Motor neuron (in vitro differentiated cells): ENCODE measurements around the gene PTAR1. TPM values are rescaled to one million over a fixed set of nuclear protein-coding genes. Genes with fewer than 3 reads are reported as not detected.
"Not testable (repeated sequence)": the region's sequence is repeated elsewhere in the genome, so short reads cannot be mapped to it uniquely, and the experiment has no call there.

Experiments
- ATAC-seq, 8 experiments: fragments of 200-7000 bp; cut with Tn5 transposase; replicated peaks in 6 of 8; 2 replicates each; pipeline ENCODE4 v1.8.0; 2021; ENCODE audit warnings: mild to moderate bottlenecking in 8 of 8, moderate library complexity in 8 of 8
- H3K27ac ChIP-seq, 2 donors: fragments of 250-450 bp; sonication (Bioruptor Pico); 2 replicates each; pipeline ENCODE4 v1.9.0; 2021; ENCODE audit warnings: antibody characterized with exemption in 2 of 2, mild to moderate bottlenecking in 2 of 2, moderate library complexity in 1 of 2
- H3K4me1 ChIP-seq, 2 donors: fragments of 250-450 bp; sonication (Bioruptor Pico); replicated peaks in 1 of 2; 2 replicates each; pipeline ENCODE4 v1.6.1; 2021; ENCODE audit warnings: antibody characterized with exemption in 2 of 2, mild to moderate bottlenecking in 2 of 2, moderate library complexity in 1 of 2
- H3K4me3 ChIP-seq, 5 donors: fragments of 250-450 bp; sonication (Bioruptor Pico); 2 replicates each; pipeline ENCODE4 v1.9.0; 2021; ENCODE audit warnings: antibody characterized with exemption in 5 of 5, mild to moderate bottlenecking in 5 of 5, moderate library complexity in 4 of 5
- WGBS, 10 experiments: fragments of 450-650 bp; shearing (Covaris generic); methylation state at CpG; one replicate each; pipeline ENCODE4 v1.0.0; 2022; 5-methylcytosine and 5-hydroxymethylcytosine counted together
- in situ Hi-C, 9 experiments: fragments of 400-800 bp; cut with MboI; loops; one replicate each; pipeline ENCODE4 v1.15.0; 2021; ENCODE audit warnings: low sequenced_read_pairs in 9 of 9, low pct_unique_long_range_greater_than_20kb in 2 of 9; ENCODE audit not compliant: unreplicated experiment in 9 of 9
- total RNA-seq, 8 experiments: library from RNA; unstranded; fragments of 300-600 nt; gene quantifications; 2 replicates each; pipeline versions ENCODE4 v1.2.3 to v1.2.4, GENCODE V29; 2022

PTAR1 gene
- total RNA-seq: 10 to 100 TPM; 42.1 to 98.3 (median 53.4) TPM

- H3K4me1 ChIP-seq: peaks cover 13 to 18% of the 10 kb centered on the region in 2 donors
- 0 to 7% (median 0%) methylated on average over 1 to 28 of the region's 98 CpGs; no CpG with 5 or more reads in 1 of the 10 experiments for WGBS, 10 experiments
- peak; percentile 85 to 94 (median 92) for ATAC-seq
- in situ Hi-C loops: no loop called here
- peak within 1 kb of the TSS; percentile 64 to 77 (median 74) for H3K4me3 ChIP-seq
- peak within 1 kb of the TSS; percentile 86 to 96 for H3K27ac ChIP-seq
These were observed at the start of gene PTAR1 for GRCh38 chr9:69759421-69760277. TSS of gene PTAR1 (minus strand) at chr9:69760011. CDS start at chr9:69759938, 73 bp downstream.

GRCh38 chr9:69809304-69809863 is 49.6 kb upstream of the PTAR1 start:
- ATAC-seq: peak in 3 of 8 experiments; percentile 14 to 46 (median 46)
- in situ Hi-C loops: no loop called here
- H3K4me1 ChIP-seq: no peaks in the 10 kb centered on the region
- no peak overlapping the region for H3K4me3 ChIP-seq
- 27 to 93% (median 70%) methylated on average over 1 to 7 of the region's 8 CpGs for WGBS, 10 experiments
- no peak overlapping the region for H3K27ac ChIP-seq

GRCh38 chr9:69806627-69807026 is 46.8 kb upstream of the PTAR1 start:
- Histone ChIP-seq H3K4me1 (no peaks in the 10 kb centered on the region), H3K4me3 (no peak overlapping the region), H3K27ac (no peak overlapping the region)
- in situ Hi-C loops: no loop called here
- 40 to 95% (median 76%) methylated on average over 1 to 5 of the region's 6 CpGs; no CpG with 5 or more reads in 2 of the 10 experiments for WGBS, 10 experiments
- ATAC-seq: peak in 3 of 8 experiments; percentile 36 to 72 (median 40)

GRCh38 chr9:69805962-69806515 is 46.2 kb upstream of the PTAR1 start:
- WGBS, 10 experiments: 60 to 96% (median 80%) methylated on average over 1 to 3 of the region's 3 CpGs; no CpG with 5 or more reads in 2 of the 10 experiments
- in situ Hi-C loops: no loop called here
- Histone ChIP-seq H3K4me1 (no peaks in the 10 kb centered on the region), H3K4me3 (no peak overlapping the region), H3K27ac (no peak overlapping the region)
- ATAC-seq: peak in 5 of 8 experiments; percentile 17 to 76 (median 67)

- no peak for ATAC-seq
These were observed 42.2 kb upstream of the PTAR1 start for GRCh38 chr9:69801989-69802388.

GRCh38 chr9:69800027-69800426 is 40.2 kb upstream of the PTAR1 start:
- H3K4me1 ChIP-seq, in situ Hi-C loops, H3K4me3 ChIP-seq, ATAC-seq, H3K27ac ChIP-seq: not testable (repeated sequence)
- 0 to 80% (median 47%) methylated on average over 1 to 4 of the region's 5 CpGs; no CpG with 5 or more reads in 1 of the 10 experiments for WGBS, 10 experiments

More at GRCh38 chr9:69801989-69802388, 42.2 kb upstream of the PTAR1 start:
- Histone ChIP-seq H3K4me1 (peaks cover 0 to 3% of the 10 kb centered on the region in 2 donors), H3K27ac (no peak overlapping the region), H3K4me3 (no peak overlapping the region)
- in situ Hi-C loops: no loop called here
- WGBS, 10 experiments: 86 to 100% (median 100%) methylated on average over 1 to 2 of the region's 2 CpGs; no CpG with 5 or more reads in 1 of the 10 experiments

GRCh38 chr9:69799521-69799920 is 39.7 kb upstream of the PTAR1 start:
- 0 to 96% (median 92%) methylated on average over 1 to 9 of the region's 18 CpGs; no CpG with 5 or more reads in 3 of the 10 experiments for WGBS, 10 experiments
- ATAC-seq, in situ Hi-C loops: not testable (repeated sequence)

GRCh38 chr9:69798744-69799143 is 38.9 kb upstream of the PTAR1 start:
- in situ Hi-C loops: no loop called here
- 38 to 100% (median 76%) methylated on average over 1 to 4 of the region's 4 CpGs; no CpG with 5 or more reads in 1 of the 10 experiments for WGBS, 10 experiments
- Histone ChIP-seq H3K4me3 (no peak overlapping the region), H3K27ac (no peak overlapping the region), H3K4me1 (peaks cover 0 to 3% of the 10 kb centered on the region in 2 donors)
- peak in 5 of 8 experiments; percentile 17 to 80 (median 52) for ATAC-seq

More at GRCh38 chr9:69799521-69799920, 39.7 kb upstream of the PTAR1 start:
- not testable (repeated sequence) for H3K4me1 ChIP-seq, H3K27ac ChIP-seq, H3K4me3 ChIP-seq

GRCh38 chr9:69797675-69798074 is 37.9 kb upstream of the PTAR1 start:
- no peak for ATAC-seq
- in situ Hi-C loops: no loop called here
- Histone ChIP-seq H3K27ac (no peak overlapping the region), H3K4me3 (no peak overlapping the region), H3K4me1 (peaks cover 0 to 3% of the 10 kb centered on the region in 2 donors)
- WGBS, 10 experiments: 0 to 63% (median 42%) methylated on average over 1 of the region's 1 CpG; no CpG with 5 or more reads in 2 of the 10 experiments

GRCh38 chr9:69794356-69794755 is 34.5 kb upstream of the PTAR1 start:
- Histone ChIP-seq H3K4me1 (peaks cover 0 to 3% of the 10 kb centered on the region in 2 donors), H3K27ac (no peak overlapping the region), H3K4me3 (no peak overlapping the region)
- 20 to 100% (median 67%) methylated on average over 1 to 3 of the region's 3 CpGs; no CpG with 5 or more reads in 2 of the 10 experiments for WGBS, 10 experiments
- no peak for ATAC-seq
- in situ Hi-C loops: no loop called here

- no peak overlapping the region for H3K27ac ChIP-seq
- no peak overlapping the region for H3K4me3 ChIP-seq
- no peaks in the 10 kb centered on the region for H3K4me1 ChIP-seq
- ATAC-seq: peak in 1 of 8 experiments; percentile 26
- in situ Hi-C loops: no loop called here
These were observed 25.9 kb upstream of the PTAR1 start for GRCh38 chr9:69785757-69786156.

- ATAC-seq: no peak
- no peak overlapping the region for H3K4me3 ChIP-seq
- H3K27ac ChIP-seq: no peak overlapping the region
- 80 to 86% methylated on average over 1 of the region's 1 CpG; no CpG with 5 or more reads in 8 of the 10 experiments for WGBS, 10 experiments
- H3K4me1 ChIP-seq: no peaks in the 10 kb centered on the region
- in situ Hi-C loops: no loop called here
These were observed 13.4 kb upstream of the PTAR1 start for GRCh38 chr9:69773258-69773657.
